Hepatocyte (in vitro differentiated cells): Measurements from ENCODE around the gene ENOPH1.

Experiments
- CTCF ChIP-seq: fragments of 200-600 bp; sonication (generic); IDR thresholded peaks from 2 replicates; pipeline ENCODE4 v1.5.1; 2016; ENCODE audit warnings: antibody characterized with exemption, mild to moderate bottlenecking; ENCODE audit not compliant: poor library complexity
- EZH2 ChIP-seq: fragments of 200-600 bp; sonication (generic); IDR thresholded peaks from 2 replicates; pipeline ENCODE4 v1.6.1; 2016; ENCODE audit warnings: antibody characterized with exemption, mild to moderate bottlenecking, borderline replicate concordance

- no peak for TF ChIP-seq CTCF
- no peak for TF ChIP-seq EZH2
Measured at GRCh38 chr4:82398263-82398662, 32.1 kb upstream of the ENOPH1 start.
